Uterus (tissue), 2 donors: ENCODE data around the gene RAX2.

Source experiments
- CTCF ChIP-seq, 4 experiments: fragments of 200-600 bp in 2 of 4; fragments of 450-650 bp in 2 of 4; sonication (generic) in 2 of 4; IDR thresholded peaks; one replicate each; pipeline ENCODE4 v1.5.1; 2016 to 2019; ENCODE audit warnings: antibody characterized with exemption in 4 of 4, mild to moderate bottlenecking in 2 of 4, moderate library complexity in 1 of 4
- POLR2A ChIP-seq, 2 donors: fragments of 450-650 bp; IDR thresholded peaks; one replicate each; pipeline ENCODE4 v1.6.1; 2016; ENCODE audit warnings: antibody characterized with exemption in 2 of 2, mild to moderate bottlenecking in 1 of 2, moderate library complexity in 1 of 2

DNA sequence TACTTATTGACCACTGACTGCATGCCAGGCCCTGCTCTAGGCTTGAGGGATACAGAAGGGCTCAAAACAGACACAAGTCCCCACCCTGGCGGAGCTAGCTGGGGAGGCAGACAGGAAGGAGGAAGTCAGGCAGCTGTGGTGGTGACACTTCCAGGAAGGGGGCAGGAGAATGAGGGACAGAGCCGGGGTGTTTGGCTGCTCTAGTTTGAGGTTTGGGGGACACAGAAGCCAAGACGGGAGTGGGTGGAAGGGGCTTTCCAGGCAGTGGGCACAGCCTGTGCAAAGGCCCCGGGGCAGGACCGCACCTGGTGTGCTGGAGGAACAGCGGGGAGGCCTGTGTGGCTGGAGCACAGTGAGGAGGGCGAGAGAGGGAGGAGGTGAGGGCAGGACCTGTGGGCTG is 5.5 kb downstream of the RAX2 start:
- no peak for TF ChIP-seq CTCF (IDR thresholded peaks at IDR 0.05)
- no peak for TF ChIP-seq POLR2A (IDR thresholded peaks at IDR 0.05)
